GM06990 (cell line): ENCODE data around the gene DMXL1.

Experiments used
- DNase-seq: peaks from one replicate; pipeline ENCODE4 v3.0.0-alpha.2; 2011; ENCODE audit not compliant: insufficient read length; ENCODE audit errors: extremely low read depth
- H3K27me3 ChIP-seq: replicated peaks from 2 replicates; pipeline ENCODE4 v1.6.0; 2011; ENCODE audit warnings: low read length; ENCODE audit not compliant: control insufficient read depth, insufficient read depth
- H3K36me3 ChIP-seq: 2 replicates; pipeline ENCODE4 v1.5.1; 2011; ENCODE audit warnings: low read length; ENCODE audit not compliant: control insufficient read depth, insufficient read depth
- H3K4me3 ChIP-seq: replicated peaks from 2 replicates; pipeline ENCODE4 v1.5.1; 2011; ENCODE audit warnings: low read depth, mild to moderate bottlenecking, control low read depth, low read length
- CTCF ChIP-seq: IDR thresholded peaks from 2 replicates; pipeline ENCODE4 v1.5.1; 2011; ENCODE audit warnings: low read length, control low read depth, mild to moderate bottlenecking, inconsistent platforms; ENCODE audit not compliant: insufficient read depth, poor library complexity, severe bottlenecking

Gene DMXL1

DNA sequence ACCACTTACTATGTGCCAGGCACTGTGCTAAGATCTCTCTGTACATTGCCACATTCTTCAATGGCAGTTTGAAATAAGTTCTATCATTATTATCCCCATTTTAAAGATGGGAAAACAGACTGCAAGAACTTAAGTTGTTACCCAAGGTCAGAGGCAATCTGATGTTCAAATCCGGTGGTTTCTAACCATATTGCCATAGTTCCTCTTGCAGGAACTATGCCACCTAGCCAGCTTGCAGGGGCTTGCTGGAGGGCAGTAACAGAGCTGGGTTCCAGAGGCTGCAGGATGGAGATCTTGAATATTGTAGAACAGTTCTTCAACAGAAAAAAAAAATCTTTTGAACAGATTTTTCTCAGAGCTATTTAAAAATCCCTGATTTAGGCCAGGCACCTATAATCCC, 213.1 kb downstream of the DMXL1 start:
- no peaks in the 10 kb centered on the region for H3K27me3 ChIP-seq
- TF ChIP-seq CTCF = no peak

DNA sequence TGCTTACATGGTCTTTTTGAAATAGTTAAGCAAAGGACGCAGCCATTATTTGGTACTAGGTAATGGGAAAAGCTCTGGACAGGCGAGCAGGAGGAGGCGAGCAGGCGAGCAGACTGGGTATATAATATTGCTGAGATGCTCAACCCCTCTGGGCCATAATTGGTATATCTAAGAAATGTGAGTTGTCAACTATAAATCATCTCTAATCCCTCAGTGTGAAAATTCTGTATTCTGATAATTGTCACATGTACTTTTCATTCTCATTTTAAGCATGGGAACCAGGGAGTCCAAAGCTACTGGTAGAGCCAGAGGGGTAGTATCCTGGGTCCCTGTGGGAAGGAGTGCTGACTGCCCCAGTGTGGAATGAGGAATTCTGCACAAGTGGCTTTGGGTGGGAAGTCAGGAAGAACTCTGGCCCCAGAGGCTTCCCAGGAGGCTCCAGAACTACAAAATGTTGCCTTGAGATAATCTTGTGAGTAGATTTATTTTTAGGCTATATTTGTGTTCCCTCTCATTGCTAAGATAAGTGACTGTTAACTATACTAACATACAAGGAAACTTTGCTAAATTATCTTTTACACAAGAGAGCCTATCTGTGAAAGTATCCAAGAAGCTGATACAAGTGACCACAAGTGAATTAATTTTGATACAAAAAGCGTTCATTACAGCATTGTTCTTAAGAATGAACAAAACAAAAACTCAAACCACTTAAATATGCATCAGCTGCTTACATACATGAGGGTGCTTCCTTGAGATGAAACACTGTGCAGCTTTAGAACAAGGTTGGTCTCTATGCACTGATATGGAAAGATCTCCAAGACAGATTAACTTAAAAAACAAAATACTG, 214.4 kb downstream of the DMXL1 start:
- Histone ChIP-seq H3K36me3 (no peaks in the 10 kb centered on the region), H3K4me3 (no peak overlapping the region), H3K27me3 (no peaks in the 10 kb centered on the region)
- no peak for TF ChIP-seq CTCF
- no peak for DNase-seq

More for the DNA sequence above, 213.1 kb downstream of the DMXL1 start:
- H3K36me3 ChIP-seq = no peaks in the 10 kb centered on the region
- H3K4me3 ChIP-seq = no peak overlapping the region
- DNase-seq = no peak

DNA sequence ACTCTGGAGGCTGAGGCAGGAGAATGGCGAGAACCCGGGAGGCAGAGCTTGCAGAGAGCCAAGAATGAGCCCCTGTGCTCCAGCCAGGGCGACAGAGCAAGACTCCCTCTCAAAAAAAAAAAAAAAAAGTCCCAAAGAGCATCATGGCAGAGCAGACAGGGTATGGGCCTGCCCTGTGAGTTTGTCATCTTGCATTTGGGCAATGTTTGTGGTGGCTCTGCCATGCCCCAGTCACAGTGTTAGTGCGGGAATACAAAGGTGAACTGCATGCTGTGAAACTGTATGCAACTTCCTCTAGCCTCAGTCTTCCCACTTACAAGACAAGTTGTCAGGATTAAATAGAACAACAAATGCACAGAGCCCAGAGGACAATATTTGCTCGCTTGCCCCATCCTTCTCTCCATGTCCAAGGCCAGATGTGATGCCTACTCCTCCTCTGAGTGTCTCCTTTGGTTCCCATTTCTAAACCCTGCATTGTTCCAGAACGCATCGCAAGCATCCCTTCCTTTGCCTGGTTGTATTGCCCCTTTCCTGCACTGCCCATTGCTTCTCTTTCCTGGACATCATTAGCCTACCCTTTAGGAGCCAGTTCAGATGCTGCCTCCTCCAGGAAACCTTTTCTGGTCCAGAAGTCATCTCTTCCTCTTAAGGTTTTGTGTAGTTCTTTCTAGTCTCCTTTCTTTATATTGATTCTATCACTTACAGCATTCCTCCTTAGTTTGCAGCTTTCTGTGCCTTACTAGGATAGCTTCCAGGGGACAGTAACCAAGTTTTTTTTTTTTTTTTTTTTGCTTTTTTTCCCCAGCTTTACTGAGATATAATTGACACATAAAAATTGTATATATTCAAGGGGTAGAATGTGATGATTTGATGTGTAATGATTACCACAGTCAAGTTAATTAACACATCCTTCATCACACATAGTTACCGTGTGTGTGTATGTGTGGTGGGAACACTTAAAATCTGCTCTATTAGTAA, 215.9 kb downstream of the DMXL1 start:
- Histone ChIP-seq H3K27me3 (no peaks in the 10 kb centered on the region), H3K4me3 (peak overlapping the region; percentile 4; the same call in 1 of the 2 replicates), H3K36me3 (no peaks in the 10 kb centered on the region)
- TF ChIP-seq CTCF = no peak
- DNase-seq = no peak

DNA sequence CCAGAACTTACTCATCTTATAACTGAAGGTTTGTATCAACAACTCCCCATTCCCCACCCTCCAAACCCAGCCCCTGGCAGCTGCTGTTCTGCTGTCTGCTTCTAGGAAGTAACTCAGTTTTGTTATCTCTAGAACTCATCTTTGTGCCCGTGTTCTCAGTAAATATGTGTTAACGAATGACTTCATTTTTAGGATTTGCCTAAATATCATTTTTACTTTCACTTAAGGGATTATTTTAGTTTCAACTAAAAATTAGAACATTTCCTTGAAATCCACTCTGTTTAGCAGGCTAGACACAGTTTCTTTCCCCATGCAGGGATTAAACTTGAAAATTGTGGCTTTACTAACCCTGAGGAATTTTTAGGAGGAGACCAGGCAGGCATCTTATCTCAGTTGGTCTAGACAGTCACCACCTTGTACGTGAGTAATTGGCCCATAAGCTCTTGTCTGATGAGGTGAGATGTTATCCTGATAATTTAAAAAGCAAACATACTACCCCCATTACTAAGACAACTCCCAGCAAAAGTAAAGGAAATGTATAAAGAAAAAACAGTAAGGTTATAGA, 216.7 kb downstream of the DMXL1 start:
- peak; percentile 61 for DNase-seq
- H3K4me3 ChIP-seq = peak overlapping the region; percentile 4; the same call in 1 of the 2 replicates

More for the DNA sequence above, 216.7 kb downstream of the DMXL1 start:
- TF ChIP-seq CTCF = no peak
- H3K27me3 ChIP-seq = no peaks in the 10 kb centered on the region
- no peaks in the 10 kb centered on the region for H3K36me3 ChIP-seq
